Upper lobe of left lung (tissue), 6 donors: ENCODE results near the gene MANEAL. TPM values are rescaled to one million over a fixed set of nuclear protein-coding genes. Genes with fewer than 3 reads are reported as not detected.

Source experiments
- ATAC-seq, 2 donors: fragments of 200-7000 bp; cut with Tn5 transposase; one replicate each; pipeline ENCODE4 v1.9.1; 2022; ENCODE audit warnings: mild to moderate bottlenecking in 2 of 2, moderate library complexity in 2 of 2; ENCODE audit not compliant: low FRiP score in 2 of 2
- DNase-seq, 2 donors: peaks; one replicate each; pipeline ENCODE4 v3.0.0-alpha.2; 2019 to 2020
- H3K27ac ChIP-seq, 4 donors: fragments of 200-600 bp; sonication (generic); one replicate each; pipeline ENCODE4 v1.5.1; 2016 to 2019
- H3K27me3 ChIP-seq, 4 donors: fragments of 200-600 bp; sonication (generic); one replicate each; pipeline ENCODE4 v1.5.1; 2017 to 2019
- H3K36me3 ChIP-seq, 4 donors: fragments of 200-600 bp; sonication (generic); one replicate each; pipeline ENCODE4 v1.5.1; 2016 to 2019
- H3K4me1 ChIP-seq, 4 donors: fragments of 200-600 bp; sonication (generic); one replicate each; pipeline ENCODE4 v1.5.1; 2018 to 2019
- H3K4me3 ChIP-seq, 4 donors: fragments of 200-600 bp; sonication (generic); one replicate each; pipeline ENCODE4 v1.5.1; 2017 to 2019; ENCODE audit warnings: mild to moderate bottlenecking in 2 of 4, moderate library complexity in 1 of 4
- H3K9me3 ChIP-seq, 4 donors: fragments of 200-600 bp; sonication (generic); one replicate each; pipeline ENCODE4 v1.5.1; 2018 to 2019
- EP300 ChIP-seq, 4 donors: sonication (generic); formaldehyde crosslinking; IDR thresholded peaks; one replicate each; pipeline ENCODE4 v1.5.1; 2017; ENCODE audit warnings: antibody characterized with exemption in 4 of 4, control low read depth in 2 of 4
- POLR2A ChIP-seq, 4 donors: fragments of 450-650 bp; IDR thresholded peaks; one replicate each; pipeline ENCODE4 v1.5.1; 2016 to 2017; ENCODE audit warnings: antibody characterized with exemption in 4 of 4, mild to moderate bottlenecking in 2 of 4
- POLR2AphosphoS5 ChIP-seq, 2 donors: sonication (generic); formaldehyde crosslinking; IDR thresholded peaks; one replicate each; pipeline ENCODE4 v1.5.1; 2017; ENCODE audit warnings: antibody characterized with exemption in 2 of 2
- WGBS, 2 donors: methylation state at CpG; one replicate each; pipeline ENCODE4 v1.1.5; 2017 to 2018; 5-methylcytosine and 5-hydroxymethylcytosine counted together
- total RNA-seq, 6 donors: library from RNA; depleted of rRNA in 4 of 6; stranded (reverse); fragments of >200 nt in 4 of 6; gene quantifications; one replicate each; pipeline versions ENCODE4 v1.1.0 to v1.2.1, GENCODE V29; 2016 to 2021
- TF ChIP-seq, protein P1 (sequence below), 6 experiments: fragments of 450-650 bp in 4 of 6; fragments of 200-600 bp in 2 of 6; sonication (generic) in 2 of 6; IDR thresholded peaks; one replicate each; pipeline ENCODE4 v1.5.1; 2016 to 2019; ENCODE audit warnings: antibody characterized with exemption in 6 of 6
- donor health status: DM: no; HTN: no; CAD: no; lungs with moderate emphysema.
- donor health status: DM: no; HTN: yes; CAD: no; lungs with severe emphysema.

The MANEAL gene
- total RNA-seq, 6 donors from 2014 or later = 2.8 to 8.1 (median 5.2) TPM

GRCh38 chr1:37822906-37823815 lies 29.5 kb downstream of the MANEAL start:
- DNase-seq = no peak
- H3K9me3 ChIP-seq = no peaks in the 10 kb centered on the region
- H3K4me3 ChIP-seq = no peak overlapping the region
- peaks cover 7 to 72% (median 32%) of the 10 kb centered on the region in 4 donors for H3K36me3 ChIP-seq
- ATAC-seq = no peak
- TF ChIP-seq, protein P1, sequence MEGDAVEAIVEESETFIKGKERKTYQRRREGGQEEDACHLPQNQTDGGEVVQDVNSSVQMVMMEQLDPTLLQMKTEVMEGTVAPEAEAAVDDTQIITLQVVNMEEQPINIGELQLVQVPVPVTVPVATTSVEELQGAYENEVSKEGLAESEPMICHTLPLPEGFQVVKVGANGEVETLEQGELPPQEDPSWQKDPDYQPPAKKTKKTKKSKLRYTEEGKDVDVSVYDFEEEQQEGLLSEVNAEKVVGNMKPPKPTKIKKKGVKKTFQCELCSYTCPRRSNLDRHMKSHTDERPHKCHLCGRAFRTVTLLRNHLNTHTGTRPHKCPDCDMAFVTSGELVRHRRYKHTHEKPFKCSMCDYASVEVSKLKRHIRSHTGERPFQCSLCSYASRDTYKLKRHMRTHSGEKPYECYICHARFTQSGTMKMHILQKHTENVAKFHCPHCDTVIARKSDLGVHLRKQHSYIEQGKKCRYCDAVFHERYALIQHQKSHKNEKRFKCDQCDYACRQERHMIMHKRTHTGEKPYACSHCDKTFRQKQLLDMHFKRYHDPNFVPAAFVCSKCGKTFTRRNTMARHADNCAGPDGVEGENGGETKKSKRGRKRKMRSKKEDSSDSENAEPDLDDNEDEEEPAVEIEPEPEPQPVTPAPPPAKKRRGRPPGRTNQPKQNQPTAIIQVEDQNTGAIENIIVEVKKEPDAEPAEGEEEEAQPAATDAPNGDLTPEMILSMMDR (IDR thresholded peaks at IDR 0.05) = no peak
- TF ChIP-seq POLR2A (IDR thresholded peaks at IDR 0.05) (no peak), POLR2AphosphoS5 (IDR thresholded peaks at IDR 0.05) (no peak), EP300 (IDR thresholded peaks at IDR 0.05) (no peak)
- 90 to 92% methylated on average over 9 of the region's 9 CpGs for WGBS, 2 donors
- H3K27ac ChIP-seq = no peak overlapping the region
- peaks cover 0 to 3% (median 0%) of the 10 kb centered on the region in 4 donors for H3K4me1 ChIP-seq
- H3K27me3 ChIP-seq = no peaks in the 10 kb centered on the region

DNA sequence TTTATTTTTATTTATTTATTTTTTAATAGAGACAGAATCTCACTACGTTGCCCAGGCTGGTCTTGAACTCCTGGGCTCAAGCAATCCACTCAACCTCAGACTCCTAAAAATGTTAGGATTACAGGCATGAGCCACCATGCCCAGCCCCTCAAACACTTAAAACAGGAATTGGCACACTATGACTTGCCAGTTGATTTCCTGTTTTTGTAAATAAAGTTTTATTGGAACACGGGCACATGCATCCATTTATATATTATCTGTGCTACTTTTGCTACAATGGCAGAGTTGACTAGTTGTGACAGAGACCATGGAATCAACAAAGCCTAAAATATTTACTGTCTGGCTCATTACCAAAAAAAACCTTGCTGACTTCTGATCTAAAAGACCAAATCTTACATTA lies 30.4 kb downstream of the MANEAL start:
- peaks cover 10 to 72% (median 34%) of the 10 kb centered on the region in 4 donors for H3K36me3 ChIP-seq
- 88 to 93% methylated on average over 2 of the region's 2 CpGs for WGBS, 2 donors

GRCh38 chr1:37825506-37825905 lies 31.9 kb downstream of the MANEAL start:
- Histone ChIP-seq H3K27ac (peak overlapping the region in 1 of 4 donors; percentile 18), H3K4me1 (peaks cover 0 to 3% (median 0%) of the 10 kb centered on the region in 4 donors), H3K9me3 (no peaks in the 10 kb centered on the region), H3K27me3 (no peaks in the 10 kb centered on the region), H3K4me3 (no peak overlapping the region), H3K36me3 (peaks cover 10 to 72% (median 31%) of the 10 kb centered on the region in 4 donors)
- TF ChIP-seq, protein P1 (IDR thresholded peaks at IDR 0.05) = no peak
- no peak for TF ChIP-seq EP300 (IDR thresholded peaks at IDR 0.05)
- no peak for TF ChIP-seq POLR2AphosphoS5 (IDR thresholded peaks at IDR 0.05)
- TF ChIP-seq POLR2A (IDR thresholded peaks at IDR 0.05) = no peak
- no peak for ATAC-seq
- WGBS, 2 donors = 41 to 56% methylated on average over 2 of the region's 2 CpGs
- no peak for DNase-seq

More for the DNA sequence above, 30.4 kb downstream of the MANEAL start:
- TF ChIP-seq POLR2AphosphoS5 (IDR thresholded peaks at IDR 0.05) (no peak), POLR2A (IDR thresholded peaks at IDR 0.05) (no peak), EP300 (IDR thresholded peaks at IDR 0.05) (no peak)
- TF ChIP-seq, protein P1 (IDR thresholded peaks at IDR 0.05) = no peak
- H3K27ac ChIP-seq = no peak overlapping the region
- H3K4me1 ChIP-seq = peaks cover 0 to 3% (median 0%) of the 10 kb centered on the region in 4 donors
- H3K27me3 ChIP-seq = no peaks in the 10 kb centered on the region
- ATAC-seq (no peak), DNase-seq (no peak)
- H3K4me3 ChIP-seq = no peak overlapping the region
- H3K9me3 ChIP-seq = no peaks in the 10 kb centered on the region

GRCh38 chr1:37828410-37829074 lies 34.9 kb downstream of the MANEAL start:
- Histone ChIP-seq H3K4me1 (peaks cover 0 to 3% (median 0%) of the 10 kb centered on the region in 4 donors), H3K27ac (no peak overlapping the region), H3K27me3 (no peaks in the 10 kb centered on the region), H3K4me3 (no peak overlapping the region), H3K36me3 (peaks cover 6 to 72% (median 28%) of the 10 kb centered on the region in 4 donors), H3K9me3 (no peaks in the 10 kb centered on the region)
- DNase-seq (no peak), ATAC-seq (no peak)
- 95 to 97% methylated on average over 11 to 12 of the region's 12 CpGs for whole genome bisulfite sequencing, 2 donors
- no peak for TF ChIP-seq POLR2AphosphoS5 (IDR thresholded peaks at IDR 0.05)
- TF ChIP-seq, protein P1 (IDR thresholded peaks at IDR 0.05) = no peak
- no peak for TF ChIP-seq EP300 (IDR thresholded peaks at IDR 0.05)
- no peak for TF ChIP-seq POLR2A (IDR thresholded peaks at IDR 0.05)
